ENCODE results near the gene PCBP3. TPM values are rescaled to one million over a fixed set of nuclear protein-coding genes. Genes with fewer than 3 reads are reported as not detected.

PCBP3 gene
- total RNA-seq, 4 donors from 2014 or later, result 0.47 to 5.3 (median 1.0) TPM; not detected in 1

GRCh38 chr21:45856906-45857305 is 213.4 kb downstream of the PCBP3 start:
- Histone ChIP-seq H3K9me3 (no peaks in the 10 kb centered on the region), H3K4me1 (no peaks in the 10 kb centered on the region), H3K27ac (no peak overlapping the region), H3K27me3 (peaks cover 0 to 8% (median 0%) of the 10 kb centered on the region in 4 donors), H3K36me3 (no peaks in the 10 kb centered on the region), H3K4me3 (no peak overlapping the region)
- no peak for DNase-seq
- WGBS, 2 donors, result 75 to 83% methylated on average over 3 of the region's 3 CpGs
- no peak for TF ChIP-seq CTCF (IDR thresholded peaks at IDR 0.05)
- TF ChIP-seq POLR2A (IDR thresholded peaks at IDR 0.05), result no peak
- intact Hi-C loops (cut with DNase I), result no loop called here

GRCh38 chr21:45857761-45858160 is 214.2 kb downstream of the PCBP3 start:
- no peaks in the 10 kb centered on the region for H3K4me1 ChIP-seq
- TF ChIP-seq CTCF (IDR thresholded peaks at IDR 0.05), result no peak
- TF ChIP-seq POLR2A (IDR thresholded peaks at IDR 0.05), result no peak
- H3K4me3 ChIP-seq, result no peak overlapping the region
- WGBS, 2 donors, result 70% methylated on average over 5 of the region's 6 CpGs; no CpG with 5 or more reads in 1 of the 2 donors
- H3K27me3 ChIP-seq, result peaks cover 0 to 8% (median 0%) of the 10 kb centered on the region in 4 donors
- no peaks in the 10 kb centered on the region for H3K9me3 ChIP-seq
- no peak for DNase-seq
- H3K36me3 ChIP-seq, result no peaks in the 10 kb centered on the region
- intact Hi-C loops (cut with DNase I), result no loop called here
- H3K27ac ChIP-seq, result no peak overlapping the region

- 85 to 94% methylated on average over 12 of the region's 12 CpGs for WGBS, 2 donors
These were observed 214.7 kb downstream of the PCBP3 start for GRCh38 chr21:45858180-45858579.

GRCh38 chr21:45859041-45859761 is 215.7 kb downstream of the PCBP3 start:
- peaks cover 0 to 5% (median 0%) of the 10 kb centered on the region in 4 donors for H3K27me3 ChIP-seq
- DNase-seq, result no peak
- TF ChIP-seq POLR2A (IDR thresholded peaks at IDR 0.05) (no peak), CTCF (IDR thresholded peaks at IDR 0.05) (no peak)
- WGBS, 2 donors, result 92 to 96% methylated on average over 3 to 6 of the region's 21 CpGs
- H3K9me3 ChIP-seq, result no peaks in the 10 kb centered on the region
- H3K27ac ChIP-seq, result no peak overlapping the region
- no peak overlapping the region for H3K4me3 ChIP-seq
- H3K4me1 ChIP-seq, result no peaks in the 10 kb centered on the region
- H3K36me3 ChIP-seq, result no peaks in the 10 kb centered on the region
- intact Hi-C loops (cut with DNase I), result no loop called here

More at GRCh38 chr21:45858180-45858579, 214.7 kb downstream of the PCBP3 start:
- H3K9me3 ChIP-seq, result no peaks in the 10 kb centered on the region
- H3K4me1 ChIP-seq, result no peaks in the 10 kb centered on the region
- no peak for DNase-seq
- TF ChIP-seq POLR2A (IDR thresholded peaks at IDR 0.05), result no peak
- TF ChIP-seq CTCF (IDR thresholded peaks at IDR 0.05), result no peak
- peaks cover 0 to 5% (median 0%) of the 10 kb centered on the region in 4 donors for H3K27me3 ChIP-seq
- no peak overlapping the region for H3K27ac ChIP-seq
- intact Hi-C loops (cut with DNase I), result no loop called here
- H3K36me3 ChIP-seq, result no peaks in the 10 kb centered on the region
- H3K4me3 ChIP-seq, result no peak overlapping the region

GRCh38 chr21:45859762-45860357 is 216.3 kb downstream of the PCBP3 start:
- TF ChIP-seq CTCF (IDR thresholded peaks at IDR 0.05) (no peak), POLR2A (IDR thresholded peaks at IDR 0.05) (no peak)
- H3K9me3 ChIP-seq, result no peaks in the 10 kb centered on the region
- intact Hi-C loops (cut with DNase I), result no loop called here
- no peak overlapping the region for H3K4me3 ChIP-seq
- H3K4me1 ChIP-seq, result no peaks in the 10 kb centered on the region
- no peak overlapping the region for H3K27ac ChIP-seq
- DNase-seq, result no peak
- no peaks in the 10 kb centered on the region for H3K36me3 ChIP-seq
- H3K27me3 ChIP-seq, result peaks cover 0 to 5% (median 0%) of the 10 kb centered on the region in 4 donors
- 89 to 91% methylated on average over 4 to 9 of the region's 12 CpGs for WGBS, 2 donors
